NCI-H748 treated with DMSO at 0.1 percent for 48 hours (cell line): ENCODE results near the gene LRBA.
"Not testable (repeated sequence)": the region's sequence is repeated elsewhere in the genome, so short reads cannot be mapped to it uniquely, and the experiment has no call there.

Experiments used
- DNase-seq: peaks from one replicate; lab custom pipeline; 2025; lab: John Stamatoyannopoulos, UW

The LRBA gene

DNA sequence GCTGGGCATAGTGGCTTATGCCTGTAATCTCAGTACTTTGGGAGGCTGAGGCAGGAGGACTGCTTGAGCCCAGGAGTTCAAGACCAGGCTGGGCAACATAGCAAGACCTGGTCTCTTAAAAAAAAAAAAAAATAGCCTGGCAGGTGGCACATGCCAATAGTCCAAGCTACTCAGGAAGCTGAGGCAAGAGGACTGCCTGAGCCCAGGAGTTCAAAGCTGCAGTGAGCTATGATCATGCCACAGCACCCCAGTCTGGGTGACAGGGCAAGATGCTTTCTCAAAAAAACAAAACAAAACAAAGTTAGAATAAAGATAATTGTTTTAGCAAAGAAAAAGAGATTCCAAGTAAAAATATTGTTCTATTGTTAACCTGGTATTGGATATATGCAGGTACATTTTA is 75.0 kb downstream of the LRBA start:
- no peak for DNase-seq

- no peak for DNase-seq
Measured at GRCh38 chr4:150939530-150939929, 75.6 kb downstream of the LRBA start.

DNA sequence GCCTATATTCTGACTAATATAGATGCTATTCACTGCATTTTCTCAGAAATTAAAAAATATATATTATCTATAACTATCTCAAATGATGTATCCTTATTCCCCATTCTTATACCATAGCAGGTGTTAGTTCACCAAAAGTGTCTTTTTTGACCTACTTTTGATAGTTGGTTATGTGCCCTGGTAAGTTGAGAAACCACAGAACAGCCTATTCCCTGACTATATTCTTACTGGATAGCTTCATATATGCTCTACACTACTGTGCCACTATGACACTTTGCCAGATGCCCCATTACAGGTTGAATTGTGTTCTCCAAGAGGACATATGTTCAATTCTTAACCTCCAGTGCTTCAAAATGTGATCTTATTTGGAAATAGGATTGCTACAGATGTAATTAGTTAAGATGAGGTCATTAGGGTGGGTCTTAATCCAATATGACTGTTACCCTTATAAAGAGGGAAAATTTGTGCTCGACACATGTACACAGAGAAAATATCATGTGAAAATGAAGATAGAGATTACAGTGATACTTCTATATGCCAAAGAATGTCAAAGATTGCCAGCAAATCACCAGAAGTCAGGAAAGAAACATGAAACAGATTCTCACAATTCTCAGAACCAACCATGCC is 76.1 kb downstream of the LRBA start:
- DNase-seq = no peak

DNA sequence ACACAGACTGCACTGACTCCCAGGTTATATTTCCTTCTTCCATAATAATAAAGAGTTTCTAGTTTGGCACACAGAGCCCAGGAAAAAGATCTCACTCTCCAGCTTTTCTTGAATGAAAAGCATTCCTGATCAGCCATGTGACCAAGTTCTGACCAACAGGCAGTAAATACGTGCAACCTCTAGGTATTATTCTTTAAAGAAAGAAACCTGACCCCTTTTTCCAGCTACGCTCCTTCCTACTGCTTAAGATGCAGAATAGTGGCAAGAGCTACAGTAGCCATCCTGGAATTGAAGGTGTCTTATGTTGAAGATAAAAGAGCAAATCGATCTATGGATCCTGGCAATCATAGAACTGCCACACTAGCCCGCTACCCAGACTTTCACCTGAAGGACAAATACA is 76.7 kb downstream of the LRBA start:
- DNase-seq = no peak

DNA sequence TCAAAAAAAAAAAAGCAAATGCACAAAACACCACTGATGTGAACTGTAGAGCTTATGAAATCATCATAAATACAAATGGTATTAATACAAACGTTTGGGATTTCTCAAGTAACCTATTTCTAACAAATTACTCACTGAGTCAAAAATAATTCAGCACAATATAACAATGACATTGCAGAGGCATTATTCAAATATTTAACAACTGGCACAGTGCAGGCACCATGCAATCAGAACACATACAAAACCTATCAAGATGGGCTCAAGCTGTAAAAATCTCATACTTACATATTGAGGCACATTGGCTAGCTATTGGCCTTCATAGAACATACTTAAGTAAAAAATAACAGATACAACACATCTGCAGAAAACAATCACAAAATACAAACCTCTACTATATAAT is 81.1 kb downstream of the LRBA start:
- DNase-seq = no peak

DNA sequence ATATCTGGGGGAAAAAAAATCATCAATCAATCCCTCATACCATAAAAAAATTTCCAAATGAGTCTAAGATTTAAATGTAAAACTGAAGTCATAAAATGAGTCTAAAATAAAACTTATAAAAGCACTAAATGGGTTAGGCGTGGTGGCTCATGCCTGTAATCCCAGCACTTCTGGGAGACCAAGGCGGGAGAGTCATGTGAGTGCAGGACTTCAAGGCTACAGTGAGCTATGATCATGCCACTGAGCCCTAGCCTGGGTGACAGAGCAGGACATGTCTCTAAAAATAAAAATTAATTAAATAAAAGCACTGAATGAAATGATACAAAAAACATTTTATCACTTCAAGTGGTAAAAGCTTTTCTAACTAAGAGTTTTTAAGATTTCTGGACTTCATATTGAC is 83.3 kb downstream of the LRBA start:
- no peak for DNase-seq

DNA sequence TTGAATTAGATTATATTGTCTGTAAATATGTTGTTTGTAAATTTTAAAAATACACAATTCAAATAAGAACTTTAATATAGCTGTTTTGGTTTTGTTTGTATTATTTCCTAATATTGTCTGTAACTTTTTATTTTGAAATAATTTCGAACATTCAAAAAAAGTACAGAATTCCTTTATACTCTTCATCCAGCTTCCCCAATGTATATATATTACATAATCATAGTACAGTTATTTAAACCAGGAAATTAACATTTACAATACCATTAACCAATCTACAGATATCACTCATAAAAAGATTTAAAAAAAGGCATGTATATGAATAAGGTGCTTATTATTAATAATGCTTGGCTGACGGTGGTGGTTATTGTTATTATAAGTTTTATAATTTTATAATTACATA is 84.1 kb downstream of the LRBA start:
- no peak for DNase-seq

- no peak for DNase-seq
Measured at GRCh38 chr4:150923945-150924344, 91.1 kb downstream of the LRBA start.

- not testable (repeated sequence) for DNase-seq
Measured at GRCh38 chr4:150921486-150921885, 93.6 kb downstream of the LRBA start.

- DNase-seq = not testable (repeated sequence)
Measured at GRCh38 chr4:150918562-150918961, 96.5 kb downstream of the LRBA start.

DNA sequence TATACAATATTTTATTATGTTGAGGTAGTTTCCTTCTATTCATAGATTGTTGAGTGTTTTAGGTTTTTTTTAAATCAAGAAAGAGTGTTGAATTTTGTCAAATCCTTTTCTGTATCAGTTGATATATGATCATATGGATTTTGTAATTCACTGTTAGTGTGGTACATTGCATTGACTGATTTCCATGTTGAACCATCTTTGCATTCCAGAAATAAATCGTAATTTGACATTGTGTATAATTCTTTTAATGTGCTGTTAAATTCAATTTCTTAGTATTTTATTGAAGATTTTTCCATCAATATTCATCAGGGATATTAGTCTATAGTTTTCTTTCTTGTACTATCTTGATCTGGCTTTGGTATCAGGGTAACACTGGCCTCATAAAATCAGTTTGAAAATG is 103.8 kb downstream of the LRBA start:
- no peak for DNase-seq

- DNase-seq = no peak
Measured at GRCh38 chr4:150909116-150909515, 106.0 kb downstream of the LRBA start.

DNA sequence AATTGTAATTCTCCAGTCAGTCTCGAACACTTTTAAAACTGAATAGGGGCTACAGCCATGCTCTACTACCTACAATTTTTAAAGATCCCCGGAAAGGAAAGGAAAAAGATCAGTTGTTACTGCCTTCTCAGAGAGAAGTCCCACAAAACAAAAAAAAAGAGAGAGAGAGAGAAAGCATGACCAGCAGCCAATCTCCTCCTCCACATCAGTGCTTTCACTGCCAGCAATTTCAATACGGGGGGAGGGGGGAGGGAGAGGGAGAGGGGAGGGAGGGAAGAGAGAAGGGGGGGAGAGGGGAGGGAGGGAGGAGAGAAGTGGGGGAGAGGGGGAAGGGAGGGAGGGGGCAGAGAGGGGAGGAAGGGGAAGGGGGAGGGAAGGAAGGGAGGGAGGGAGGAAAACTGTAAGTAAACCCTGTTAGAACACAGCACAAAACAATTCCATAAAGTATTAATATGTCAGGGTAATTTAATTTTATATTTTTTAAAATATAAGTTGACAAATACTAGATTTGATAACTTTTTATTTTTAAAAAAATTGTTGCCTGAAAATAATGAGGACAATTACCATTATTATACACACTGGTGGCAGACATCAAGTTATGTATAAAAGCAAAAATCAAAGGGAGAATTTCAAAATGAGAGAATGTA is 108.0 kb downstream of the LRBA start:
- DNase-seq = no peak

GRCh38 chr4:150904671-150905070 is 110.4 kb downstream of the LRBA start:
- no peak for DNase-seq

- DNase-seq = no peak
Measured at GRCh38 chr4:150903603-150904002, 111.5 kb downstream of the LRBA start.

DNA sequence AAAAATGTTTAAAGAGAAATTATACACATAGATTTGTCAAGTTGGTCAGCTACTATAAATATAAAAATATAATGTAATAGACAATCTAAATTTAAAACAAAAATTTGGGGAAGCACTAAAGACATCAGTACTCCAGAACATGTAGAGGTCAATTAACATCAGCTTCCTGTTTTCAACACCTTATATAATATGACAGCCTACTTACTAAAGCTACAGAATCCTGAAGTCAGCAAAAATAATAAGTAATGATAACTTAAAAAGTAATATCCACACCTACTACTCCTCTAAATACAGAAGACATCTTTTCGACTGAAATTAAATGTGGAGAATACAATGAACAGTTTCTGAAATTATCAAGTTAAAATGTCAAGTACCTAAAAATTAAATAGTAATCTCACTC is 118.6 kb downstream of the LRBA start:
- no peak for DNase-seq

GRCh38 chr4:150890246-150890645 is 124.8 kb downstream of the LRBA start:
- DNase-seq = no peak

GRCh38 chr4:150889306-150889705 is 125.8 kb downstream of the LRBA start:
- DNase-seq = no peak

DNA sequence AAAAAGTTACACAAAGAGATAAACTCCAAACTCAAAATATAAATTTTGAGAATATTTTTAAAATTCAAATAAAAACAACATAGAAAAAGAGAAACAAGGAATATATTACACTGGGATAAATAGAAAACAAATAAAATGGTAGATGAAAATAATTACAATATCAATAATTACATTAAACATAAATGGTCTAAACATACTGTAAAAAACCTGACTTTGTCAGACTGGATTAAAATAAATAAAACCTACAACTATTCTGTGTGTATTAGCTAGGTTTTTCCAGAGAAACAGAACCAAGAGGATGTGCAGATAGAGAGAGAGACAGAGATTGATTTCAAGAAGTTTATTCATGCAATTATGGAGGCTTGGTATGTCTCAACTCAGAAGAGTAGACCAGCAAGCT is 126.5 kb downstream of the LRBA start:
- DNase-seq = no peak

- DNase-seq = no peak
Measured at GRCh38 chr4:150888217-150888616, 126.9 kb downstream of the LRBA start.

DNA sequence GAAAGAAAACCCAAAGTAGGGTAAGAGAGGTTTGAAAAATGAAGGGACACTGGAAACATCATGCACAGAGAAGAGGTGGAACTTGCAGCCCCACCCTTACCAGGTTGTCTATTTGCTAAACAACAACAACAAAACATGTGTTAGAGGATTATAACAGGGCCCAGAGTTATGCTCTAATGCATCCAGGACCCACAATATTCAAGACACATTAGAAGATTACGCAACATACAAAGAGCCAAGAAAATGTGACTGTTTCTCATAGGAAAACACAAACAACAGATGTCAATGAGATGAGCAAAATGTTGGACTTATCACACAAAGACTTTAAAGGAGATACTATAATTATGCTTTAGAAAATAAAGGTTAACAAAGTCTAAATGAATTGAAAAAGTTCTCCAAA is 128.5 kb downstream of the LRBA start:
- no peak for DNase-seq

DNA sequence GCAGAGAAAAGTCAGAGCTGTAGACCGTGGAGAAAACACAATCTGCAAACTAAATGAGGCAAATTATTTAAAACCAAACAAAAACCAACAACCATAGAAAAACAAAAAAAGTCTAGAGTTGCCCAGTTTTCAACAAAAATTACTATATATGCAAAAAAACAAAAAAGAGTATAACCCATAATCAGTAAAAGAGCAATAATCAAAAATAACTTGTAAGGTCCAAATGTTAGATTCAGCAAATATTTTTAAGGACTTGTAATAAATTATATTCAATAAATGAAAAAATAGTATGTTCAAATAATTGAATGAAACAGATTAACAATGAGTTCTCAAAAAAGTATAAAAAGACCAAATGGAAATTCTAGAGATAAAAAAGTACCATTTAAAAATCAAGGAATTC is 130.5 kb downstream of the LRBA start:
- DNase-seq = no peak

- no peak for DNase-seq
Measured at GRCh38 chr4:150875367-150875766, 139.7 kb downstream of the LRBA start.
